Measurements from ENCODE around the gene NOP14.

The NOP14 gene

DNA sequence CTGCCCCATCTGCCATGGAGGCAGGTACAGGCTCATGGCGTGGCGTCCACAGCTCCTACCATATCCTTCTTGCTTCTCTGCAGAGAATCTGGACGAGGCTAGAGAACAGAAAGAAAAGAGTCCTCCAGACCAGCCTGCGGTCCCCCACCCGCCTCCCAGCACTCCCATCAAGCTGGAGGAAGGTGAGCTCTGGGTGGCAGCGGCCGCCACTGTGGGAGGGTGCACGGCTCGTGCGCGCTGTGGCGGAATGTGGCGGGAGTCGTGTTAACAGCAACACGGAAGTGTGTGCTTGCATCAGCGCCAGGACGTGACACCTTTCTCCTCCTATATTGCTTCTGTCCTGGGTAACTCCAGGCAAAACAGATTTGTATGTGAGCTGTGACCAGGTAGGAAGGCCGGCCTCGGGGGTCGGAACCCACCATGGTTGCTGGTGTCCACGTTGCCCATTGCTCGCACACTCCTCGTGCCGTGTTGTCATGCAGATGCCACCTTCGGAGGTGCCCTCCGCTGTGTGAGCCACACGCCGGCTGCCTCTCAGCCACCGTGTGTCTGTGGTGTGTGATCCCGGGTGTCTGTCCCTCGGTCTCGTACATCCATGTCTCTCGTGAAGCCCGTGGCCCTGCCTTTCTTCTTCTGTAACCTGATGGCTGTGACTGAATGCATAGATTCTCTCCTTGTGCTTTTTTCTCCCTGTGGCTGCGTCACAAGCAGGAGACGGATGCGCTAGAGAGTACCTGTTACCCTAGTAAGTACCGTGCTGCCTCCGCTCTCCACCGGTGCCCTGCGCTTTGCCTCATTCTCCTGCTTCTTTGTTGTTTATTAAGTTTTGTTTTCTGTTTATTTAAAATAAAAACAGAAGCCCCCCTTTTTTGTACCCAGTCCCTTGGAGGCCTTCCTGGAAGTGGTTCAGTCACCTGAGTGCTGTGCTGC, 37.0 kb downstream of the NOP14 start:
- Histone ChIP-seq H3K4me3 (ENCODE audit: low read depth, low read length) (no peak overlapping the region), H3K4me1 (ENCODE audit: control insufficient read depth, insufficient read depth, low read length) (no peaks in the 10 kb centered on the region), H3K27ac (ENCODE audit: extremely low read depth, low read depth, low read length) (no peak overlapping the region), H3K36me3 (ENCODE audit: control insufficient read depth in 2 of 2, insufficient read depth in 1 of 2, low read length in 2 of 2) (peaks cover 0 to 81% of the 10 kb centered on the region in 2 experiments; a peak in 1 of 3 replicates), H3K9me3 (ENCODE audit: control insufficient read depth, insufficient read depth, low read depth, low read length) (no peaks in the 10 kb centered on the region)
- POLR2A ChIA-PET = no interaction called here
- TF ChIP-seq ZNF426 (tag by site-specific recombination; IDR thresholded peaks at IDR 0.05) (no peak), ZSCAN16 (tag by site-specific recombination; IDR thresholded peaks at IDR 0.05) (no peak), TRIM28 (IDR thresholded peaks at IDR 0.05; ENCODE audit: borderline replicate concordance, low read length) (no peak), KLF16 (tag by site-specific recombination; IDR thresholded peaks at IDR 0.05) (no peak), ZNF121 (tag by site-specific recombination; IDR thresholded peaks at IDR 0.05) (no peak), ZBTB7A (tag by site-specific recombination; IDR thresholded peaks at IDR 0.05; ENCODE audit: low read depth) (no peak), ZNF830 (tag by site-specific recombination; IDR thresholded peaks at IDR 0.05; ENCODE audit: low read depth) (no peak), ZNF223 (tag by site-specific recombination; IDR thresholded peaks at IDR 0.05) (no peak), KLF8 (tag by site-specific recombination; IDR thresholded peaks at IDR 0.05) (no peak), ZNF157 (tag by site-specific recombination; IDR thresholded peaks at IDR 0.05) (no peak), ZNF335 (tag by site-specific recombination; conservative IDR thresholded peaks at IDR 0.05) (no peak), ZNF169 (tag by site-specific recombination; IDR thresholded peaks at IDR 0.05) (no peak), ZNF394 (tag by site-specific recombination; IDR thresholded peaks at IDR 0.05; ENCODE audit: borderline replicate concordance) (no peak), EGR2 (tag by site-specific recombination; IDR thresholded peaks at IDR 0.05; ENCODE audit: low read depth) (no peak)
- TF ChIP-seq, protein P1, sequence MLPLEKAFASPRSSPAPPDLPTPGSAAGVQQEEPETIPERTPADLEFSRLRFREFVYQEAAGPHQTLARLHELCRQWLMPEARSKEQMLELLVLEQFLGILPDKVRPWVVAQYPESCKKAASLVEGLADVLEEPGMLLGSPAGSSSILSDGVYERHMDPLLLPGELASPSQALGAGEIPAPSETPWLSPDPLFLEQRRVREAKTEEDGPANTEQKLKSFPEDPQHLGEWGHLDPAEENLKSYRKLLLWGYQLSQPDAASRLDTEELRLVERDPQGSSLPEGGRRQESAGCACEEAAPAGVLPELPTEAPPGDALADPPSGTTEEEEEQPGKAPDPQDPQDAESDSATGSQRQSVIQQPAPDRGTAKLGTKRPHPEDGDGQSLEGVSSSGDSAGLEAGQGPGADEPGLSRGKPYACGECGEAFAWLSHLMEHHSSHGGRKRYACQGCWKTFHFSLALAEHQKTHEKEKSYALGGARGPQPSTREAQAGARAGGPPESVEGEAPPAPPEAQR (tag by site-specific recombination; IDR thresholded peaks at IDR 0.05) = no peak
- TF ChIP-seq, protein P2, sequence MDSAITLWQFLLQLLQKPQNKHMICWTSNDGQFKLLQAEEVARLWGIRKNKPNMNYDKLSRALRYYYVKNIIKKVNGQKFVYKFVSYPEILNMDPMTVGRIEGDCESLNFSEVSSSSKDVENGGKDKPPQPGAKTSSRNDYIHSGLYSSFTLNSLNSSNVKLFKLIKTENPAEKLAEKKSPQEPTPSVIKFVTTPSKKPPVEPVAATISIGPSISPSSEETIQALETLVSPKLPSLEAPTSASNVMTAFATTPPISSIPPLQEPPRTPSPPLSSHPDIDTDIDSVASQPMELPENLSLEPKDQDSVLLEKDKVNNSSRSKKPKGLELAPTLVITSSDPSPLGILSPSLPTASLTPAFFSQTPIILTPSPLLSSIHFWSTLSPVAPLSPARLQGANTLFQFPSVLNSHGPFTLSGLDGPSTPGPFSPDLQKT (IDR thresholded peaks at IDR 0.05; ENCODE audit: borderline replicate concordance, low read depth, low read length) = no peak
- CTCF ChIA-PET = interaction anchor here (0.6 kb wide), 1 partner anchor 20 kb away, joined by 4 read pairs; no protein-coding TSS in a partner anchor

DNA sequence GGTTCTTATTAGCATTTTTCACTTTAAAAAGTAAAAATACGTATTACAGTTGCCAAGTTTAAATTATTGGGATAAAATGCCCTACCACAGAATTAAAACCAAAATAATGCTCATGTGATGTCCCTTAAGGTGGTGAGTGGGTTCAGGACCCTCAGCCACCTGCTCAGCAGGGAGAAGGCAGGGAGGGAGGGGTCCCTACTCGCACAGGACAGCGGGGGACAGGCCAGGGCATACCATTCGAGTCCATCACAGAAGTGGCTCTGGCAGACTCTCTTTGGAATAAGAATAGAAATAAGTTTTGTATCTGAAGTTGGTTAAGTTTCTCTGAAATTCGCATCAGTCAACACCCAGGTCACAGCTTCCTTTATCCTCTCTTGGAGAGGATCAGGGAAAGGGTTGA, 37.7 kb downstream of the NOP14 start:
- POLR2A ChIA-PET = no interaction called here
- CTCF ChIA-PET = no interaction called here
- Histone ChIP-seq H3K27ac (ENCODE audit: extremely low read depth, low read depth, low read length) (no peak overlapping the region), H3K36me3 (ENCODE audit: control insufficient read depth in 2 of 2, insufficient read depth in 1 of 2, low read length in 2 of 2) (peaks cover 0 to 74% of the 10 kb centered on the region in 2 experiments; a peak in 1 of 3 replicates), H3K9me3 (ENCODE audit: control insufficient read depth, insufficient read depth, low read depth, low read length) (no peaks in the 10 kb centered on the region), H3K4me3 (ENCODE audit: low read depth, low read length) (no peak overlapping the region), H3K4me1 (ENCODE audit: control insufficient read depth, insufficient read depth, low read length) (no peaks in the 10 kb centered on the region)
- TF ChIP-seq ZNF423 (tag by site-specific recombination; IDR thresholded peaks at IDR 0.05) = no peak
- TF ChIP-seq ZNF747 (tag by site-specific recombination; IDR thresholded peaks at IDR 0.05) = no peak
- TF ChIP-seq ZNF768 (tag by site-specific recombination; IDR thresholded peaks at IDR 0.05) = no peak
- no peak for TF ChIP-seq YY1 (tag by site-specific recombination; IDR thresholded peaks at IDR 0.05)
- TF ChIP-seq BCL11A (tag by site-specific recombination; IDR thresholded peaks at IDR 0.05; ENCODE audit: low read depth) = no peak

Measured in HEK293 (cell line).